Fibroblast of lung (primary cell): ENCODE results near the gene NDST1. TPM values are rescaled to one million over a fixed set of nuclear protein-coding genes. Genes with fewer than 3 reads are reported as not detected.

ENCODE experiments used
- DNase-seq, 2 donors: peaks; one replicate each; pipeline versions ENCODE4 v3.0.0 to v3.0.0-alpha.2; 2010; ENCODE audit warnings: low read depth in 2 of 2
- H2AFZ ChIP-seq: 2 replicates; pipeline ENCODE4 v1.5.1; 2012; ENCODE audit warnings: low read length, control low read depth, inconsistent platforms
- H3K27ac ChIP-seq: 2 replicates; pipeline ENCODE4 v1.5.1; 2011; ENCODE audit warnings: low read length, control low read depth; ENCODE audit not compliant: insufficient read depth
- H3K27me3 ChIP-seq: 2 replicates; pipeline ENCODE4 v1.5.1; 2011; ENCODE audit warnings: mild to moderate bottlenecking, low read length; ENCODE audit not compliant: control insufficient read depth, insufficient read depth
- H3K36me3 ChIP-seq: 2 replicates; pipeline ENCODE4 v1.5.1; 2011; ENCODE audit warnings: low read length; ENCODE audit not compliant: control insufficient read depth, insufficient read depth
- H3K4me1 ChIP-seq: 2 replicates; pipeline ENCODE4 v1.5.1; 2011; ENCODE audit warnings: low read length; ENCODE audit not compliant: control insufficient read depth, insufficient read depth; ENCODE audit errors: extremely low read depth
- H3K4me2 ChIP-seq: 2 replicates; pipeline ENCODE4 v1.5.1; 2011; ENCODE audit warnings: low read length, control low read depth; ENCODE audit not compliant: insufficient read depth; ENCODE audit errors: extremely low read depth
- H3K4me3 ChIP-seq, 4 experiments: fragments of 200-600 bp in 1 of 4; sonication (generic) in 1 of 4; replicated peaks in 1 of 4; 2 replicates each; pipeline ENCODE4 v1.5.1; 2011 to 2016; ENCODE audit warnings: low read length in 4 of 4, low read depth in 3 of 4, mild to moderate bottlenecking in 3 of 4, control low read depth in 2 of 4, inconsistent platforms in 1 of 4, mixed read lengths in 1 of 4; ENCODE audit not compliant: insufficient read depth in 1 of 4; ENCODE audit errors: control extremely low read depth in 1 of 4
- H3K79me2 ChIP-seq: 2 replicates; pipeline ENCODE4 v1.5.1; 2012; ENCODE audit warnings: mild to moderate bottlenecking, low read length, inconsistent platforms; ENCODE audit not compliant: control insufficient read depth, insufficient read depth
- H3K9ac ChIP-seq: 2 replicates; pipeline ENCODE4 v1.5.1; 2011; ENCODE audit warnings: mild to moderate bottlenecking, low read length, control low read depth; ENCODE audit not compliant: insufficient read depth
- H3K9me3 ChIP-seq: 2 replicates; pipeline ENCODE4 v1.5.1; 2012; ENCODE audit warnings: low read depth, low read length; ENCODE audit not compliant: control insufficient read depth, insufficient read depth
- H4K20me1 ChIP-seq: 2 replicates; pipeline ENCODE4 v1.5.1; 2011; ENCODE audit warnings: low read length; ENCODE audit not compliant: control insufficient read depth, insufficient read depth; ENCODE audit errors: extremely low read depth
- CTCF ChIP-seq, 2 donors: IDR thresholded peaks in 1 of 2; conservative IDR thresholded peaks in 1 of 2; 1 replicate in 1 of 2; 2 replicates in 1 of 2; pipeline ENCODE4 v1.5.1; 2011 to 2012; ENCODE audit warnings: low read length in 2 of 2, control low read depth in 1 of 2, inconsistent platforms in 1 of 2, low read depth in 1 of 2, mild to moderate bottlenecking in 1 of 2
- EZH2 ChIP-seq: IDR thresholded peaks from 2 replicates; pipeline ENCODE4 v1.5.1; 2012; ENCODE audit warnings: low read length, control low read depth, mild to moderate bottlenecking; ENCODE audit errors: missing control alignments
- polyA plus RNA-seq, 2 donors: library from polyadenylated mRNA; depleted of rRNA in 1 of 2; stranded (reverse) in 1 of 2; unstranded in 1 of 2; fragments of >200 nt; gene quantifications; 2 replicates each; pipeline ENCODE4 v1.2.1, GENCODE V29; 2011 to 2012; ENCODE audit warnings: missing spikeins in 1 of 2
- total RNA-seq: library from RNA; depleted of rRNA; stranded (reverse); fragments of >200 nt; gene quantifications from 2 replicates; pipeline ENCODE4 v1.2.1, GENCODE V29; 2014

NDST1 gene
- total and polyA plus RNA-seq, 2 donors (not counting 1 experiment from before 2014, with no cell fraction given): 38.5 to 94.8 TPM

- TF ChIP-seq CTCF (conservative IDR thresholded peaks at IDR 0.05 in 1 of 2, IDR thresholded peaks at IDR 0.05 in 1 of 2; ENCODE audit: low read depth in 1 of 2, low read length in 2 of 2) (no peak), EZH2 (no peak)
- no peak overlapping the region for H3K4me3 ChIP-seq
- no peaks in the 10 kb centered on the region for H3K9me3 ChIP-seq
- H3K36me3 ChIP-seq: no peaks in the 10 kb centered on the region
- H2AFZ ChIP-seq: no peak overlapping the region
- H3K4me2 ChIP-seq: no peak overlapping the region
- no peaks in the 10 kb centered on the region for H4K20me1 ChIP-seq
- no peak overlapping the region for H3K9ac ChIP-seq
- no peak for DNase-seq
- no peak overlapping the region for H3K27ac ChIP-seq
- no peaks in the 10 kb centered on the region for H3K79me2 ChIP-seq
- no peaks in the 10 kb centered on the region for H3K4me1 ChIP-seq
- H3K27me3 ChIP-seq: no peaks in the 10 kb centered on the region
These were observed 63.9 kb downstream of the NDST1 start for GRCh38 chr5:150571836-150572235.

- no peak for DNase-seq
- Histone ChIP-seq H3K4me1 (no peaks in the 10 kb centered on the region), H3K9ac (no peak overlapping the region)
These were observed 65.3 kb downstream of the NDST1 start for GRCh38 chr5:150573216-150573615.

More at GRCh38 chr5:150573216-150573615, 65.3 kb downstream of the NDST1 start:
- TF ChIP-seq CTCF (conservative IDR thresholded peaks at IDR 0.05 in 1 of 2, IDR thresholded peaks at IDR 0.05 in 1 of 2; ENCODE audit: low read depth in 1 of 2, low read length in 2 of 2) (no peak), EZH2 (no peak)
- H3K27me3 ChIP-seq: no peaks in the 10 kb centered on the region
- no peak overlapping the region for H2AFZ ChIP-seq
- H3K4me2 ChIP-seq: no peak overlapping the region
- H4K20me1 ChIP-seq: no peaks in the 10 kb centered on the region
- H3K4me3 ChIP-seq: no peak overlapping the region
- H3K79me2 ChIP-seq: no peaks in the 10 kb centered on the region
- no peaks in the 10 kb centered on the region for H3K9me3 ChIP-seq
- H3K36me3 ChIP-seq: no peaks in the 10 kb centered on the region
- no peak overlapping the region for H3K27ac ChIP-seq
